ENCODE results near the gene SLC16A6. TPM values are rescaled to one million over a fixed set of nuclear protein-coding genes. Genes with fewer than 3 reads are reported as not detected.

Gene SLC16A6
- total RNA-seq, 1 donor from 2014 or later, result 0.23 TPM

DNA sequence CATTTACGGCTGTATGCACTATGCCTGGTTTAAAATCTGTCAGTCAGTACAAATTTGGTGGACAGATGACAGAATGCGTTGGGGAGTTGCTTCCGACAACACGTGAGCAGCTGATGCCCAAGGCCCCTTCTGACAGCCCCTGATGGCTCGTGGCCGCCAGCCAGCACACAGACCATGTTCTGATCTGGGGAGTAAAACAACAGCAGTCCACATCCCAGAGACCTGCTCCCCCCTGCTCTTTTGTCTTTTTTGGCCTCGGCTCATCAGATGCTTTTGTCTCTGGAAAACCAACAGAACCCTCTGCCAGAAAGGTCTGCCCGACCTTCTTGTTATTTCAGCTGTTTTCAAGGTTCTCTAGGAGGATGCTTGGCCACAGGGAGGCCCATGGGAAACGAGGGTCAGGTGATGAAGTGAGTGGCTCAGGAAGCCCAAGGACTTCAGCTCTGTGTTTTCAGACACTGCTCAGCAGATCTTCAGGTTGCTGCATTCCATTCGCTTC is 11.2 kb upstream of the SLC16A6 start:
- Mint-ChIP-seq H3K9me3 (peaks cover 3% of the 10 kb centered on the region), H3K36me3 (ENCODE audit: low read depth) (peaks cover 3% of the 10 kb centered on the region), H3K27ac (ENCODE audit: unreplicated experiment) (no peak overlapping the region), H3K27me3 (ENCODE audit: low read depth) (no peaks in the 10 kb centered on the region), H3K4me1 (peaks cover 2% of the 10 kb centered on the region), H3K4me3 (no peak overlapping the region)
- no peak for DNase-seq (ENCODE audit: low read depth, low spot score)
- TF ChIP-seq, protein P1, sequence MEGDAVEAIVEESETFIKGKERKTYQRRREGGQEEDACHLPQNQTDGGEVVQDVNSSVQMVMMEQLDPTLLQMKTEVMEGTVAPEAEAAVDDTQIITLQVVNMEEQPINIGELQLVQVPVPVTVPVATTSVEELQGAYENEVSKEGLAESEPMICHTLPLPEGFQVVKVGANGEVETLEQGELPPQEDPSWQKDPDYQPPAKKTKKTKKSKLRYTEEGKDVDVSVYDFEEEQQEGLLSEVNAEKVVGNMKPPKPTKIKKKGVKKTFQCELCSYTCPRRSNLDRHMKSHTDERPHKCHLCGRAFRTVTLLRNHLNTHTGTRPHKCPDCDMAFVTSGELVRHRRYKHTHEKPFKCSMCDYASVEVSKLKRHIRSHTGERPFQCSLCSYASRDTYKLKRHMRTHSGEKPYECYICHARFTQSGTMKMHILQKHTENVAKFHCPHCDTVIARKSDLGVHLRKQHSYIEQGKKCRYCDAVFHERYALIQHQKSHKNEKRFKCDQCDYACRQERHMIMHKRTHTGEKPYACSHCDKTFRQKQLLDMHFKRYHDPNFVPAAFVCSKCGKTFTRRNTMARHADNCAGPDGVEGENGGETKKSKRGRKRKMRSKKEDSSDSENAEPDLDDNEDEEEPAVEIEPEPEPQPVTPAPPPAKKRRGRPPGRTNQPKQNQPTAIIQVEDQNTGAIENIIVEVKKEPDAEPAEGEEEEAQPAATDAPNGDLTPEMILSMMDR (conservative IDR thresholded peaks at IDR 0.05), result no peak

DNA sequence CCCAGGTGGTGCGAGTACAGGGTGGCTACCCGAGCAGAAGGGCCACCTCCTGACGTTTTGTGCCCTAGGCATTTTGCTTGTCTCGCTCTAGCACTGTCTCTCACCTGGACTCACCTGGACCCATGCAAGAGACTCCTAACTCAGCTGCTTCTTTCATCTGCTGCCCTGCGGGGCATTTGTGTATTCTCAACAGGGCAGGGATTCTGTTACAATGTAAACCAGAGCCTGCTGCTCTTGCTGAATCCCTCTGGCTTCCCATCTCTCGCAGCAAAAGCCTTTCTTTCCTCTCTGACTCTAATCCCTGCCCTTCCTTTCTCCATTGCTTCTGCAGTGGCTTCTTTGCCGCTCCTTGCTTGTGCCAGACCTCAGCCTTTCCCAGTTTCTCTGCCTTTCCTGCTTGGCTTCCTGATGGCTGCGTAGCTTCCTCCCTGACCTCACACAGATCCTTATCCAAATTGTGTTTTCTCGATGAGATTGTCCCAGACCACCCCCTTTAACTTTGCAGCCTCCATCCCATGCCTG is 10.6 kb upstream of the SLC16A6 start:
- Mint-ChIP-seq H3K36me3 (ENCODE audit: low read depth) (no peaks in the 10 kb centered on the region), H3K4me1 (no peaks in the 10 kb centered on the region), H3K9me3 (no peaks in the 10 kb centered on the region), H3K4me3 (no peak overlapping the region), H3K27ac (ENCODE audit: unreplicated experiment) (peak overlapping the region; percentile 39), H3K27me3 (ENCODE audit: low read depth) (no peaks in the 10 kb centered on the region)
- TF ChIP-seq, protein P1 (conservative IDR thresholded peaks at IDR 0.05), result no peak
- no peak for DNase-seq (ENCODE audit: low read depth, low spot score)

DNA sequence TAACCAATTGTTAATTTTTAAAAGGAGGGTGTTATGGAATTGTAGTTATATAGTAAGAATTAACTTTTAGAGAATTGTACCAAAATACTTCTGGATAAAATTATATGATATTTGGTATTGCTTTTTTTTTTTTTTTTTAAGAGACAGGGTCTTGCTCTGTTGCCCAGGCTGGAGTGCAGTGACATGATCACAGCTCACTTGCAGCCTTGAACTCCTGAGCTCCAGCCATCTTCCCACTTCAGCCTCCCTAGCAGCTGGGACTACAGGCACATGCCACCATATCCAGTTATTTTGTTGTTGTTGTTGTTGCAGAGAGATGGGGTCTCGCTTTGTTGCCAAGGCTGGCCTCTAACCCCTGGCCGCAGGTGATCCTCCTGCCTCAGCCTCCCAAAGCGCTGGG is 8.9 kb upstream of the SLC16A6 start:
- no peak for DNase-seq (ENCODE audit: low read depth, low spot score)
- Mint-ChIP-seq H3K27ac (ENCODE audit: unreplicated experiment) (no peak overlapping the region), H3K4me1 (peaks cover 2% of the 10 kb centered on the region), H3K4me3 (no peak overlapping the region), H3K27me3 (ENCODE audit: low read depth) (no peaks in the 10 kb centered on the region), H3K9me3 (no peaks in the 10 kb centered on the region), H3K36me3 (ENCODE audit: low read depth) (no peaks in the 10 kb centered on the region)
- TF ChIP-seq, protein P1 (conservative IDR thresholded peaks at IDR 0.05), result no peak

DNA sequence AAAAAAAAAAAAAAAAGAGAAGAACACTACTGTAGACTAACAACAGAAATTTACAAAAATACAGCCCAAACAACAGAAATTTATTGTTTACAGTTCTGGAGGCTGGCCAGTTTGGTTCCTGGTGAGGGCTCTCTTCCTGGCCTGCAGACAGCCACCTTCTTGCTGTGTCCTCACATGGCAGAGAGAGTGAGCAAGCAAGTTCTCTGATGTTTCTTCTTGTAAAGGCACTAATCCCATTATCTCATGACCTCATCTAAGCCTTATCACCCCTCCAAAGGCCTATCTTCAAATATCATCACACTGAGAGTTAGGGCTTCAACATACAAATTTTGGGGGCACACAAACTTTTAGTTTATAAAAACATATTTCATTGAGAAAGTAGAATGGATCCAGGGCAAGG is 7.7 kb upstream of the SLC16A6 start:
- Mint-ChIP-seq H3K4me3 (no peak overlapping the region), H3K4me1 (peaks cover 15% of the 10 kb centered on the region), H3K9me3 (no peaks in the 10 kb centered on the region), H3K27me3 (ENCODE audit: low read depth) (peaks cover 5% of the 10 kb centered on the region), H3K27ac (ENCODE audit: unreplicated experiment) (no peak overlapping the region), H3K36me3 (ENCODE audit: low read depth) (no peaks in the 10 kb centered on the region)
- no peak for DNase-seq (ENCODE audit: low read depth, low spot score)
- TF ChIP-seq, protein P1 (conservative IDR thresholded peaks at IDR 0.05), result no peak

DNA sequence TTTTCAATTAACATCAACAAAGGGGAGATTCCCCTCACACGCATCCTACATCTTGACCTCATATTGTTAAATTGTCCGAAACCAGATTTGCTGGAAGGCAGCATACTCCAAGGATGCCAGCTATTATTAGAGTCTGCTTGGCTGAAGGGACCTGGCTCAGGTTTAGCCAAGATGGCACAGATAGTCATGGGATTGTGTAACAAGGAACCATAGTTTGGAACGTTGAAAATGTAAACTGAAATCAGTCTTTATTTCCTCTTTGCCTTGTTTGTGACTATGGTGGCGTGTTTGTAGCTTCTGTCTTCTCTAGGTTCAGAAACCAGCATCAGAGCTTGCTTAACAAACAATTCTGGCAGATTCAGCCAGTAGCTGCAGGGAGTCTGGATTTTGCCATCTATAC is 6.3 kb upstream of the SLC16A6 start:
- Mint-ChIP-seq H3K9me3 (no peaks in the 10 kb centered on the region), H3K27me3 (ENCODE audit: low read depth) (peaks cover 15% of the 10 kb centered on the region), H3K27ac (ENCODE audit: unreplicated experiment) (no peak overlapping the region), H3K4me3 (no peak overlapping the region), H3K36me3 (ENCODE audit: low read depth) (no peaks in the 10 kb centered on the region), H3K4me1 (peaks cover 26% of the 10 kb centered on the region)
- TF ChIP-seq, protein P1 (conservative IDR thresholded peaks at IDR 0.05), result no peak
- no peak for DNase-seq (ENCODE audit: low read depth, low spot score)
